Endothelial cell of umbilical vein (primary cell): ENCODE results near the gene KIF25.

Experiments
- GATA2 ChIP-seq: IDR thresholded peaks from 2 replicates; pipeline ENCODE4 v1.7.0; 2011; ENCODE audit warnings: low read depth, mild to moderate bottlenecking, moderate library complexity, mixed read lengths, low read length; ENCODE audit not compliant: insufficient read length, insufficient read depth
- POLR2A ChIP-seq: IDR thresholded peaks from 2 replicates; pipeline ENCODE4 v1.6.1; 2012; ENCODE audit warnings: low read depth, mild to moderate bottlenecking, control low read depth, low read length
- POLR2AphosphoS5 ChIP-seq: IDR thresholded peaks from 2 replicates; pipeline ENCODE4 v1.6.1; 2012; ENCODE audit warnings: low read depth, mild to moderate bottlenecking, control low read depth, low read length, moderate library complexity; ENCODE audit not compliant: insufficient read depth
- TF ChIP-seq, protein P1 (sequence below), 2 donors: IDR thresholded peaks; 1 replicate in 1 of 2; 2 replicates in 1 of 2; pipeline ENCODE4 v1.5.1; 2011; ENCODE audit warnings: low read length in 2 of 2, mild to moderate bottlenecking in 2 of 2, moderate library complexity in 2 of 2, control low read depth in 1 of 2, inconsistent platforms in 1 of 2, low read depth in 1 of 2; ENCODE audit not compliant: insufficient read depth in 1 of 2; ENCODE audit errors: extremely low read depth in 1 of 2

DNA sequence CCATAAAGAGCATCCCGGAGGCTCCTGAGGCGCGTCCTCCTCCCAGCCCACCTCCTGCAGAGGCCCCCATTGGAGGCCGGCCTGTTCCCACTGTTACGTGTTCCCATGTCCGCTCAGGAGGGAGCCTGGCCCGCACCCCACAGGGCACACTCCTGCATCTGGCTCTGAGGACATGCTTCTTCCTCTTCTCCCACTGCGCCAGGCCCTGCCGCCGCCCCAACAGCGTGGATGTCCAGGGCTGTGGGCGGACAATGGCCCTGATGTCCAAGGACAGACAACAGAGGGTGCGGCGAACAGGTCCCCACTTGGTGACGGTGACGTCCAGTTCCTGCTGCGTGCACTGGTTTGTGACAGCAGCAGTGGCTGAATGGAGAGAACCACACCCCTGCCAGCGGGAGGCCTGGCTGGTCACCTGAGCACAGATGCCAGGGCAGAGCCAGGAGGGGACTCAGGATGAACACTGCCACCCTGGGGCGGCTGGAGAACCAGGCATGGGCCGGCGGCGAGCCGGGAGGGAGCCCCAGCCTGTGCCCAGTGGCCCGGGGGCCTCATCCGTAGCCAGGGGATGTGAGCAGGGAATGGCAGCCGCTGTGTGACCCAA is 54.9 kb downstream of the KIF25 start:
- TF ChIP-seq, protein P1, sequence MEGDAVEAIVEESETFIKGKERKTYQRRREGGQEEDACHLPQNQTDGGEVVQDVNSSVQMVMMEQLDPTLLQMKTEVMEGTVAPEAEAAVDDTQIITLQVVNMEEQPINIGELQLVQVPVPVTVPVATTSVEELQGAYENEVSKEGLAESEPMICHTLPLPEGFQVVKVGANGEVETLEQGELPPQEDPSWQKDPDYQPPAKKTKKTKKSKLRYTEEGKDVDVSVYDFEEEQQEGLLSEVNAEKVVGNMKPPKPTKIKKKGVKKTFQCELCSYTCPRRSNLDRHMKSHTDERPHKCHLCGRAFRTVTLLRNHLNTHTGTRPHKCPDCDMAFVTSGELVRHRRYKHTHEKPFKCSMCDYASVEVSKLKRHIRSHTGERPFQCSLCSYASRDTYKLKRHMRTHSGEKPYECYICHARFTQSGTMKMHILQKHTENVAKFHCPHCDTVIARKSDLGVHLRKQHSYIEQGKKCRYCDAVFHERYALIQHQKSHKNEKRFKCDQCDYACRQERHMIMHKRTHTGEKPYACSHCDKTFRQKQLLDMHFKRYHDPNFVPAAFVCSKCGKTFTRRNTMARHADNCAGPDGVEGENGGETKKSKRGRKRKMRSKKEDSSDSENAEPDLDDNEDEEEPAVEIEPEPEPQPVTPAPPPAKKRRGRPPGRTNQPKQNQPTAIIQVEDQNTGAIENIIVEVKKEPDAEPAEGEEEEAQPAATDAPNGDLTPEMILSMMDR (IDR thresholded peaks at IDR 0.05; ENCODE audit: extremely low read depth in 1 of 2, insufficient read depth in 1 of 2, low read depth in 1 of 2, low read length in 2 of 2) = no peak
- no peak for TF ChIP-seq POLR2AphosphoS5
- no peak for TF ChIP-seq GATA2
- no peak for TF ChIP-seq POLR2A
